ENCODE measurements around the gene ZNF154. TPM values are rescaled to one million over a fixed set of nuclear protein-coding genes. Genes with fewer than 3 reads are reported as not detected.

The ZNF154 gene
- total RNA-seq, 6 donors from 2014 or later, result 1.4 to 7.3 (median 2.4) TPM

DNA sequence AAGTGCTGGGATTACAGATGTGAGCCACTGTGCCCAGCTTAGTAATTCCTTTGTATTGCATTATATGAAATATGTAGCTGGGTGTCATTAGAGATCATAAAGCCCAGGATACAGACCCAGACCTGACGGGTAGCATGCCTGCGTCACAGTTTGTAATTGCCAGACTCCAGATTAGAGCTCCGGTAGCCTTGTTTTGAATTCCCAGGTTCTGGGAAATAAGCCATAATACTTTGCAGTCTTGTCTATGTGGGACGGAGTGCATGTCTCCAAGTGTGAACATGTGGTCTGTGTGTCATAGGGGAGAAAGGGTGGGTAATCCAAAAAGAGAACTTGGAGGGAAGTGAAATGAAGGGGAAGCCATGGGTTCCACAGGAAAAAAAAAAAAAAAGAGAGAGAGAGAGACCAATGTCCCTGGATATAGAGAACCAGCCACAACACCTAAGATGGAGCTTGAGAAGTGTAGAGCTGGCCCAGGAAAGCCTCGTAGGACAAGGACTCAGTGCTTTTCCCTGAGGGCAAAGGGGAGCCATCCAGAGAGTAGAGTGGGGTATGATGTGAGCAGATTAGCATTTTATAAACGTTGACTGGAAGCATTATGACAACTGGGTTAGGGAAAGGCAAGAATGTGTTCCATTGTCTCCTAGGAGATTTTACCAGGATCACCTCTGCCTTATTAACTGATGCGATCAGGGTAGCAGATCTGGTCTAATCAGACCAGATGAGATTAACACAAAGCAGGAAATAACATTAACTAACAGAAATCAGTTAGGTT is 37.7 kb downstream of the ZNF154 start:
- Histone ChIP-seq H3K27me3 (no peaks in the 10 kb centered on the region), H3K9me3 (peaks cover 0 to 7% (median 2%) of the 10 kb centered on the region in 4 donors), H3K4me3 (no peak overlapping the region), H3K4me1 (no peaks in the 10 kb centered on the region), H3K36me3 (no peaks in the 10 kb centered on the region), H3K27ac (no peak overlapping the region)
- ATAC-seq (ENCODE audit: low FRiP score in 2 of 2) (no peak), DNase-seq (no peak)
- TF ChIP-seq POLR2A (IDR thresholded peaks at IDR 0.05) (no peak), POLR2AphosphoS5 (IDR thresholded peaks at IDR 0.05) (no peak), EP300 (IDR thresholded peaks at IDR 0.05) (no peak)
- TF ChIP-seq, protein P1, sequence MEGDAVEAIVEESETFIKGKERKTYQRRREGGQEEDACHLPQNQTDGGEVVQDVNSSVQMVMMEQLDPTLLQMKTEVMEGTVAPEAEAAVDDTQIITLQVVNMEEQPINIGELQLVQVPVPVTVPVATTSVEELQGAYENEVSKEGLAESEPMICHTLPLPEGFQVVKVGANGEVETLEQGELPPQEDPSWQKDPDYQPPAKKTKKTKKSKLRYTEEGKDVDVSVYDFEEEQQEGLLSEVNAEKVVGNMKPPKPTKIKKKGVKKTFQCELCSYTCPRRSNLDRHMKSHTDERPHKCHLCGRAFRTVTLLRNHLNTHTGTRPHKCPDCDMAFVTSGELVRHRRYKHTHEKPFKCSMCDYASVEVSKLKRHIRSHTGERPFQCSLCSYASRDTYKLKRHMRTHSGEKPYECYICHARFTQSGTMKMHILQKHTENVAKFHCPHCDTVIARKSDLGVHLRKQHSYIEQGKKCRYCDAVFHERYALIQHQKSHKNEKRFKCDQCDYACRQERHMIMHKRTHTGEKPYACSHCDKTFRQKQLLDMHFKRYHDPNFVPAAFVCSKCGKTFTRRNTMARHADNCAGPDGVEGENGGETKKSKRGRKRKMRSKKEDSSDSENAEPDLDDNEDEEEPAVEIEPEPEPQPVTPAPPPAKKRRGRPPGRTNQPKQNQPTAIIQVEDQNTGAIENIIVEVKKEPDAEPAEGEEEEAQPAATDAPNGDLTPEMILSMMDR (IDR thresholded peaks at IDR 0.05), result no peak
- 69 to 71% methylated on average over 7 of the region's 7 CpGs for WGBS, 2 donors

DNA sequence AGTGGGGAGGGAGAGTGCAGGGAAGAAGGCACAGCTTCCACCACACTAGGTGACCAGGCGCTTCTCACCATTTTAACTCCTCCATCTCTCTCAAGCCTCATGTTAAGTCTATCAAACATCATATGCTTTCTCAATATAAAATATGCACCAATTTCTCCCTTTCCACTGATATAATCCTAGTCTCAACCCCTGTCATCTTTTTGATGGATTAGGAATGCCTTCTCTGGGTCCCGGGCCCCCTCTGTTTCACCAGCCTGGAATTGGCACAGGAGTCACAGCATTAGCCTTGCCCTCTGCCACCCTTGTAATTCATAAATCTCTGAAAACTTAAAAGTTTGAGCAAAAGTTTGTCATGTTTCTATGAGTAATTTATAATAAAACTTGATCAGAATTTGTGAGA is 40.4 kb downstream of the ZNF154 start, which contains the start of gene ZSCAN4:
Gene ZSCAN4, plus strand, starts transcription at position 301 of the 400 bp plus-strand sequence. CDS start 7,211 bp downstream, outside the sequence.
- ATAC-seq (ENCODE audit: low FRiP score in 2 of 2), result no peak
- 91 to 93% methylated on average over 2 of the region's 2 CpGs for WGBS, 2 donors
- no peak for TF ChIP-seq EP300 (IDR thresholded peaks at IDR 0.05)
- TF ChIP-seq, protein P1 (IDR thresholded peaks at IDR 0.05), result no peak
- no peak for TF ChIP-seq POLR2A (IDR thresholded peaks at IDR 0.05)
- TF ChIP-seq POLR2AphosphoS5 (IDR thresholded peaks at IDR 0.05), result no peak
- H3K27me3 ChIP-seq, result no peaks in the 10 kb centered on the region
- no peak within 1 kb of the TSS for H3K4me3 ChIP-seq
- H3K9me3 ChIP-seq, result peaks cover 0 to 7% (median 0%) of the 10 kb centered on the region in 4 donors
- no peaks in the 10 kb centered on the region for H3K36me3 ChIP-seq
- no peak for DNase-seq
- H3K27ac ChIP-seq, result no peak within 1 kb of the TSS
- peaks cover 5 to 12% (median 9%) of the 10 kb centered on the region in 4 donors for H3K4me1 ChIP-seq

DNA sequence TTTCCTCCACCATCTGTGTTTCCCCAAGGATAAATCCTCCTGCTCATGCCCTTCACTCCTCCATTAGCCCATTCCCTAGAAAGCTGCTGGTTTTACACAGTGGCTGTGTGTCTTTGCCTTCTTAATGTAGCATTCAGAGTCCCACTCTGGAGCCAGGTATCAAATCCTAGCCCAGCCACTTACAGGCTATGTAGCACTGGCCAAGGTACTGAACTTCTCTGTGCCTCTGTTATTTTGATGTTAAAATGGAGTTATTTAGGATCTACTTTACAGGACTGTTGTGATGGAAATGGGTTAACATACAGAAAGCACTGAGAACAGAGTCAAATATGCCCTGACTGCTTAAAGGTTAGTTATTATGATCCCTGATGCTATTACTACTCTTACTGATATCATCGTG is 41.8 kb downstream of the ZNF154 start:
- no peak overlapping the region for H3K27ac ChIP-seq
- DNase-seq (no peak), ATAC-seq (ENCODE audit: low FRiP score in 2 of 2) (no peak)
- H3K4me3 ChIP-seq, result no peak overlapping the region
- peaks cover 5 to 12% (median 10%) of the 10 kb centered on the region in 4 donors for H3K4me1 ChIP-seq
- no peak for TF ChIP-seq POLR2A (IDR thresholded peaks at IDR 0.05)
- TF ChIP-seq POLR2AphosphoS5 (IDR thresholded peaks at IDR 0.05), result no peak
- TF ChIP-seq EP300 (IDR thresholded peaks at IDR 0.05), result no peak
- TF ChIP-seq, protein P1 (IDR thresholded peaks at IDR 0.05), result no peak
- WGBS, 2 donors, result 87 to 94% methylated on average over 1 of the region's 1 CpG
- no peaks in the 10 kb centered on the region for H3K9me3 ChIP-seq
- H3K27me3 ChIP-seq, result no peaks in the 10 kb centered on the region
- H3K36me3 ChIP-seq, result no peaks in the 10 kb centered on the region

DNA sequence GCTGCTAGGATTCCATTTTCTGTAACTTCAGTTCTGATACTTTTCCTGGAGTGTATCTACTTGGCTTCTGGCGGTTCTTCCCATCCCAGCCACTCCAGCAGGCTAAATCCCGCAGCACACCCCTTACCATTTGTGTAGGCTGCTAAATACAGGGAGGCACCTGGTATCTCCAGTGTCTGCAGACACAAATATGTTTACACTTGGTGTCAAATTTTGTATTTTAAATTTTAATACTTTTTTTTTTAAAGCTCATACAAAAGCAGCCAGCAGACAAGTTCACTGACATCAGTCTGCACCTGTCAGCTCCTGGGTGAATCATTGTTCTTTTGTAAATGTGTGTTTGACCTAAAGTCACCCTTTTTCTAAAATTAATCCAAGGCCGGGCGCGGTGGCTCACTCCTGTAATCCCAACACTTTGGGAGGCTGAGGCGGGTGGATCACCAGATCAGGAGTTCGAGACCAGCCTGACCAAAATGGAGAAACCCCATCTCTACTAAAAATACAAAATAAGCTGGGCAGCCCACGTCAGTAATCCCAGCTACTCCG is 43.7 kb downstream of the ZNF154 start:
- DNase-seq, result no peak
- ATAC-seq (ENCODE audit: low FRiP score in 2 of 2), result no peak
- H3K4me1 ChIP-seq, result peaks cover 5 to 12% (median 10%) of the 10 kb centered on the region in 4 donors
- no peak overlapping the region for H3K4me3 ChIP-seq
- H3K27ac ChIP-seq, result no peak overlapping the region
- TF ChIP-seq, protein P1 (IDR thresholded peaks at IDR 0.05), result no peak
- no peak for TF ChIP-seq POLR2AphosphoS5 (IDR thresholded peaks at IDR 0.05)
- TF ChIP-seq EP300 (IDR thresholded peaks at IDR 0.05), result no peak
- no peak for TF ChIP-seq POLR2A (IDR thresholded peaks at IDR 0.05)
- no peaks in the 10 kb centered on the region for H3K9me3 ChIP-seq
- H3K27me3 ChIP-seq, result no peaks in the 10 kb centered on the region
- WGBS, 2 donors, result 84 to 87% methylated on average over 9 of the region's 9 CpGs
- H3K36me3 ChIP-seq, result no peaks in the 10 kb centered on the region

Measured in upper lobe of left lung (tissue), 6 donors.